KOPT-K1 (cell line): ENCODE data around the gene AGER.
"Not testable (repeated sequence)": the region's sequence is repeated elsewhere in the genome, so short reads cannot be mapped to it uniquely, and the experiment has no call there.

ENCODE experiments used
- H3K27ac ChIP-seq: fragments of 200-600 bp; sonication (generic); 2 replicates; pipeline ENCODE4 v1.5.1; 2016; ENCODE audit warnings: antibody characterized with exemption, mild to moderate bottlenecking, low read depth, low read length; ENCODE audit not compliant: poor library complexity, severe bottlenecking
- H3K36me3 ChIP-seq: fragments of 200-600 bp; sonication (generic); 2 replicates; pipeline ENCODE4 v1.5.1; 2017; ENCODE audit warnings: antibody characterized with exemption, mild to moderate bottlenecking, low read length, moderate library complexity; ENCODE audit not compliant: insufficient read depth
- H3K9me3 ChIP-seq: fragments of 200-600 bp; sonication (generic); 2 replicates; pipeline ENCODE4 v1.5.1; 2017; ENCODE audit warnings: antibody characterized with exemption, low read length, mild to moderate bottlenecking; ENCODE audit not compliant: insufficient read depth, poor library complexity, severe bottlenecking

AGER gene

GRCh38 chr6:32184084-32184640 is at the start of gene AGER:
AGER (minus strand) TSS chr6:32184253; CDS start chr6:32184222, 31 bp downstream.
- Histone ChIP-seq H3K27ac (no peak within 1 kb of the TSS), H3K36me3 (peaks cover 78% of the 10 kb centered on the region), H3K9me3 (no peaks in the 10 kb centered on the region)

- Histone ChIP-seq H3K36me3 (no peaks in the 10 kb centered on the region), H3K9me3 (no peaks in the 10 kb centered on the region), H3K27ac (no peak overlapping the region)
These were observed 42.4 kb upstream of the AGER start for GRCh38 chr6:32226434-32226833.

- Histone ChIP-seq H3K27ac (no peak overlapping the region), H3K36me3 (no peaks in the 10 kb centered on the region), H3K9me3 (no peaks in the 10 kb centered on the region)
These were observed 40.6 kb upstream of the AGER start for GRCh38 chr6:32224696-32225095.

GRCh38 chr6:32223258-32224235 is 39.5 kb upstream of the AGER start, which contains the start of gene NOTCH4:
NOTCH4 (minus strand) TSS chr6:32224067; CDS start chr6:32223928, 139 bp downstream.
- Histone ChIP-seq H3K9me3 (no peaks in the 10 kb centered on the region), H3K27ac (no peak within 1 kb of the TSS), H3K36me3 (no peaks in the 10 kb centered on the region)

- Histone ChIP-seq H3K9me3 (no peaks in the 10 kb centered on the region), H3K27ac (no peak overlapping the region), H3K36me3 (no peaks in the 10 kb centered on the region)
These were observed 38.5 kb upstream of the AGER start for GRCh38 chr6:32222333-32223230.

- Histone ChIP-seq H3K9me3 (no peaks in the 10 kb centered on the region), H3K36me3 (no peaks in the 10 kb centered on the region), H3K27ac (no peak overlapping the region)
These were observed 36.0 kb upstream of the AGER start for GRCh38 chr6:32220021-32220420.

- Histone ChIP-seq H3K27ac (no peak overlapping the region), H3K9me3 (no peaks in the 10 kb centered on the region), H3K36me3 (no peaks in the 10 kb centered on the region)
These were observed 34.1 kb upstream of the AGER start for GRCh38 chr6:32218167-32218566.

GRCh38 chr6:32216998-32217397 is 32.9 kb upstream of the AGER start:
- Histone ChIP-seq H3K27ac (no peak overlapping the region), H3K36me3 (no peaks in the 10 kb centered on the region), H3K9me3 (no peaks in the 10 kb centered on the region)

GRCh38 chr6:32216285-32216684 is 32.2 kb upstream of the AGER start:
- no peak overlapping the region for H3K27ac ChIP-seq
- H3K9me3 ChIP-seq: no peaks in the 10 kb centered on the region
- no peaks in the 10 kb centered on the region for H3K36me3 ChIP-seq

GRCh38 chr6:32215617-32216016 is 31.6 kb upstream of the AGER start:
- H3K36me3 ChIP-seq: no peaks in the 10 kb centered on the region
- H3K27ac ChIP-seq: no peak overlapping the region
- no peaks in the 10 kb centered on the region for H3K9me3 ChIP-seq

GRCh38 chr6:32214126-32214525 is 30.1 kb upstream of the AGER start:
- H3K9me3 ChIP-seq: no peaks in the 10 kb centered on the region
- H3K27ac ChIP-seq: no peak overlapping the region
- H3K36me3 ChIP-seq: no peaks in the 10 kb centered on the region

- no peaks in the 10 kb centered on the region for H3K36me3 ChIP-seq
- H3K9me3 ChIP-seq: no peaks in the 10 kb centered on the region
- H3K27ac ChIP-seq: no peak overlapping the region
These were observed 29.6 kb upstream of the AGER start for GRCh38 chr6:32213649-32214048.

- H3K9me3 ChIP-seq: no peaks in the 10 kb centered on the region
- H3K36me3 ChIP-seq: no peaks in the 10 kb centered on the region
- H3K27ac ChIP-seq: no peak overlapping the region
These were observed 28.2 kb upstream of the AGER start for GRCh38 chr6:32212076-32212760.

- H3K36me3 ChIP-seq, H3K27ac ChIP-seq, H3K9me3 ChIP-seq: not testable (repeated sequence)
These were observed 27.4 kb upstream of the AGER start for GRCh38 chr6:32211432-32211831.
